Fibroblast of skin of scalp (primary cell): Measurements from ENCODE around the gene ZNF281.
"Not testable (repeated sequence)": the region's sequence is repeated elsewhere in the genome, so short reads cannot be mapped to it uniquely, and the experiment has no call there.

Experiments used
- DNase-seq: peaks from one replicate; pipeline ENCODE4 v3.0.0-alpha.2; 2013

ZNF281 gene

GRCh38 chr1:200364091-200364759 is 45.6 kb downstream of the ZNF281 start:
- DNase-seq, result peak; percentile 48

GRCh38 chr1:200363264-200363933 is 46.4 kb downstream of the ZNF281 start:
- no peak for DNase-seq

DNA sequence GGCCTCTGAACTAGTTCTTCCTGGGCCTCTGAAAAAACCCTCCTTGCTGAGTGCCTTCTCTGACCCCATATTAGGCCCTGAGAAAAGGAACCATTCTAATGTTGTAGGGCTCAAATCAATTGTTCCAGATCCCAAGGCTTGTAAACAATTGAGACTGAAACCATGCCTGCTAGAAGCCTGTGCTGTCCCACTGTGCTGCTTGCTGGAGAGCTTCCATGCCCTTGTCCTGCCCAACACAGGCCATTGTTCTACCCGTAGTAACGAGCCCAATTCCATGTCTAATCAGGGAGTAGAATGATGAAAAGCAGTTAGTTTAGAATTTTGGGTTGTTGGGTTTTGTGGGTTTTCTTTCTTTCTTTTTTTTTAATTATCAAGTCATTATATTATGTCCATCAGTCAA is 47.4 kb downstream of the ZNF281 start:
- no peak for DNase-seq

DNA sequence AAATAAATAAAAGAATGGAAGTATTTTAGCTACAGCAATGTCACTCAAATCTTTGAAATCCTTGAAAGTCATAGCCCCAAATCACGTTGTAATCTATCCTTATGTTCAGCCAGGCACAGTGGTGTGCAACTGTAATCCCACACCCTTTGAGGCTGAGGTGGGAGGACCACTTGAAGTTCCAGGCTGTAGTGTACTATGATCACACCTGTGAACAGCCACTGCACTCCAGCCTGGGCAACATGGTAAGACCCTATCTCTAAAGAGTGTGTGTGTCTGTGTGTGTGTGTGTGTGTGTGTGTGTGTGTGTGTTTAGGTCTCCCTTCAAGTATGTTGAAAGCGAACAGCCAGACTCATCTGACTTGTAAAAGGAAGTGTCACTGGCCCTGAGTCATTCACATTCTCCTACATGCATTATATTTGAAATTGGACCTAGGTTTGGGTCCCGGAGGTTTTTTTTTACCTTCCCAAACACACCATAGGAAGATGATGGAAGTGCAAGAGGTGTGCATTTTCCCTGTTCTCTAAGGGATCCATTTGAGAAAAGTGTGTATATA is 50.1 kb downstream of the ZNF281 start:
- peak; percentile 50 for DNase-seq

- DNase-seq, result not testable (repeated sequence)
Measured at GRCh38 chr1:200357925-200358324, 51.9 kb downstream of the ZNF281 start.

DNA sequence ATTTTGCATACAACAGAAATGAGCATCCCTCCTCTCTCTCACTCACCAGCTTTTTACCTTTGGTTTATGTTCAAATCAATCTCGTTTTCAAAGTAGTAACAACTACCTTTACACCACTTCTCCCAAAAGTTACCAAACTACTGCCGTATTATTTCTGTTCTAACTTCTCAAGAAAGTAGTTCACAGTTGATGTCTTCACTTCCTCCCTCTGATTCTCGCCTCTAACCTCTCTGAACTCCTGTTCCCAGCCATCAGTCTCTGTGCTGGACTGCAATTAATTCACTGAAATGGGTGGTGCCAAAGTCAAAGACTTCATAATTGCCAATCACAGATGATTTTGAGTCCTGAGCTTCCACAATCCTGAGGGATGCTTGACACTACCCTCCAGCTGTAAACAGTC is 54.0 kb downstream of the ZNF281 start:
- DNase-seq, result no peak
